GM19397 (cell line): ENCODE results near the gene SEMA3F.
"Not testable (repeated sequence)": the region's sequence is repeated elsewhere in the genome, so short reads cannot be mapped to it uniquely, and the experiment has no call there.

Experiments used
- ATAC-seq: cut with Tn5 transposase; IDR thresholded peaks from one replicate; pipeline ENCODE4 v1.9.1; 2021; ENCODE audit warnings: mild to moderate bottlenecking, moderate library complexity; ENCODE audit not compliant: unreplicated experiment

Gene SEMA3F

GRCh38 chr3:50207359-50208042 is 52.4 kb downstream of the SEMA3F start:
- no peak for ATAC-seq

- no peak for ATAC-seq
Observed at GRCh38 chr3:50208677-50209344, 53.7 kb downstream of the SEMA3F start.

GRCh38 chr3:50210176-50210509 is 55.0 kb downstream of the SEMA3F start:
- no peak for ATAC-seq

GRCh38 chr3:50210510-50211367 is 55.6 kb downstream of the SEMA3F start:
- ATAC-seq = no peak

- ATAC-seq = not testable (repeated sequence)
Observed at GRCh38 chr3:50211368-50211717, 56.2 kb downstream of the SEMA3F start.

GRCh38 chr3:50211930-50212329 is 56.8 kb downstream of the SEMA3F start:
- no peak for ATAC-seq

GRCh38 chr3:50212502-50212901 is 57.4 kb downstream of the SEMA3F start:
- no peak for ATAC-seq

GRCh38 chr3:50212971-50213370 is 57.8 kb downstream of the SEMA3F start:
- ATAC-seq = no peak

- ATAC-seq = no peak
Observed at GRCh38 chr3:50213373-50213772, 58.2 kb downstream of the SEMA3F start.

GRCh38 chr3:50214824-50215223 is 59.7 kb downstream of the SEMA3F start:
- ATAC-seq = no peak

GRCh38 chr3:50215529-50215928 is 60.4 kb downstream of the SEMA3F start:
- ATAC-seq = no peak

GRCh38 chr3:50217681-50218080 is 62.6 kb downstream of the SEMA3F start:
- ATAC-seq = no peak

GRCh38 chr3:50218448-50218847 is 63.3 kb downstream of the SEMA3F start:
- no peak for ATAC-seq

- ATAC-seq = no peak
Observed at GRCh38 chr3:50219285-50219684, 64.2 kb downstream of the SEMA3F start.

GRCh38 chr3:50220109-50220508 is 65.0 kb downstream of the SEMA3F start:
- no peak for ATAC-seq

GRCh38 chr3:50221051-50221410 is 65.9 kb downstream of the SEMA3F start:
- no peak for ATAC-seq

GRCh38 chr3:50221411-50222168 is 66.5 kb downstream of the SEMA3F start:
- no peak for ATAC-seq

- no peak for ATAC-seq
Observed at GRCh38 chr3:50222169-50222528, 67.0 kb downstream of the SEMA3F start.

GRCh38 chr3:50224639-50225038 is 69.5 kb downstream of the SEMA3F start:
- no peak for ATAC-seq

GRCh38 chr3:50226888-50227389 is 71.8 kb downstream of the SEMA3F start:
- peak; percentile 3 for ATAC-seq
